ENCODE data around the gene ZNF672.

Gene ZNF672

GRCh38 chr1:248838357-248839167, 538 bp downstream of the ZNF672 start:
- H3K27ac ChIP-seq, result peak overlapping the region; percentile 100
- peak overlapping the region; percentile 100 for H3K4me3 ChIP-seq
- DNase-seq (ENCODE audit: low spot score), result peak; percentile 97
- TF ChIP-seq CTCF (IDR thresholded peaks at IDR 0.05), result no peak

- Histone ChIP-seq H3K27ac (peak overlapping the region; percentile 100), H3K4me3 (peak overlapping the region; percentile 100)
- DNase-seq (ENCODE audit: low spot score), result peak; percentile 73
- TF ChIP-seq CTCF (IDR thresholded peaks at IDR 0.05), result no peak
Measured at GRCh38 chr1:248839168-248839555, 1.1 kb downstream of the ZNF672 start.

- Histone ChIP-seq H3K4me3 (no peak overlapping the region), H3K27ac (no peak overlapping the region)
- no peak for DNase-seq (ENCODE audit: low spot score)
- TF ChIP-seq CTCF (IDR thresholded peaks at IDR 0.05), result no peak
Measured at GRCh38 chr1:248840946-248841345, 2.9 kb downstream of the ZNF672 start.

GRCh38 chr1:248841702-248842395, 3.8 kb downstream of the ZNF672 start:
- peak; percentile 48 for TF ChIP-seq CTCF (IDR thresholded peaks at IDR 0.05)
- DNase-seq (ENCODE audit: low spot score), result no peak
- Histone ChIP-seq H3K4me3 (peak overlapping the region; percentile 46), H3K27ac (peak overlapping the region; percentile 0 to 73)

- no peak for DNase-seq (ENCODE audit: low spot score)
- H3K27ac ChIP-seq, result peak overlapping the region; percentile 0 to 73
- no peak overlapping the region for H3K4me3 ChIP-seq
- TF ChIP-seq CTCF (IDR thresholded peaks at IDR 0.05), result no peak
Measured at GRCh38 chr1:248842781-248843331, 4.8 kb downstream of the ZNF672 start.

GRCh38 chr1:248843687-248844086, 5.7 kb downstream of the ZNF672 start:
- no peak for DNase-seq (ENCODE audit: low spot score)
- no peak for TF ChIP-seq CTCF (IDR thresholded peaks at IDR 0.05)
- Histone ChIP-seq H3K27ac (no peak overlapping the region), H3K4me3 (no peak overlapping the region)
